Measurements from ENCODE around the gene PLCD3. TPM values are rescaled to one million over a fixed set of nuclear protein-coding genes. Genes with fewer than 3 reads are reported as not detected.

PLCD3 gene
- total RNA-seq, 2 experiments from 2014 or later, result 1.4 to 4.6 TPM

DNA sequence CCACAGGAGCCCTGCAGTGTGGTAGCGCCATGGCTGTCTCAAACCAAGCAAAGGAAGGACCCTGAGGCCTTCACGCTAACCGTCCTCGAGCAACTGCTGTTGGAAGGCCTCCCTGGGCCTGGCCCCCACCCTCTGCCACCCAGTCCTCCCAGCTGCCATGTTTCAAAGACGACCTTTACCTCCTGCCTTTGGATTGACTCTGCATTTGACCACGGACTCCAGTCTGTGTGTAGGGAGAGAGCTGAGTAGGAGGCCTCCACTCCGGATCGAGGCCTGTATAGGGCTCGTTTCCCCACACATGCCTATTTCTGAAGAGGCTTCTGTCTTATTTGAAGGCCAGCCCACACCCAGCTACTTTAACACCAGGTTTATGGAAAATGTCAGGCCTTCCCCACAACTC is 24.3 kb downstream of the PLCD3 start:
- TF ChIP-seq CTCF (conservative IDR thresholded peaks at IDR 0.05; ENCODE audit: low read length) (no peak), EZH2phosphoT487 (IDR thresholded peaks at IDR 0.05; ENCODE audit: borderline replicate concordance, low read depth, low read length) (no peak)
- ChIA-PET POLR2A (interaction anchor here (0.7 kb wide), 1 partner anchor 1309 kb away, joined by 4 read pairs; no protein-coding TSS in a partner anchor), CTCF (ENCODE audit: unreplicated experiment) (no interaction called here)
- H3K79me2 ChIP-seq (ENCODE audit: insufficient read depth, low read depth, low read length), result no peaks in the 10 kb centered on the region
- H3K4me3 ChIP-seq (ENCODE audit: low read depth, low read length, poor library complexity, severe bottlenecking), result no peak overlapping the region
- H3K9me2 ChIP-seq (ENCODE audit: insufficient read depth, low read length), result no peaks in the 10 kb centered on the region
- no peaks in the 10 kb centered on the region for H3K9me3 ChIP-seq (ENCODE audit: low read length)
- BruUV-seq (replicated peaks), result no TSS peak
- no peaks in the 10 kb centered on the region for H4K20me1 ChIP-seq (ENCODE audit: insufficient read depth, low read length)
- no peak for DNase-seq (ENCODE audit: low spot score)
- H3K27ac ChIP-seq (ENCODE audit: low read depth, low read length, poor library complexity, severe bottlenecking), result no peak overlapping the region
- no peak overlapping the region for H3K4me2 ChIP-seq (ENCODE audit: low read length)
- intact Hi-C loops (cut with micrococcal nuclease; ENCODE audit: unreplicated experiment), result no loop called here
- peaks cover 62% of the 10 kb centered on the region for H3K36me3 ChIP-seq (ENCODE audit: insufficient read depth, low read length)
- no peak overlapping the region for H2AFZ ChIP-seq (ENCODE audit: low read length)
- H3K4me1 ChIP-seq (ENCODE audit: insufficient read depth, low read length, poor library complexity, severe bottlenecking), result peaks cover 13% of the 10 kb centered on the region

- no peak overlapping the region for H3K27ac ChIP-seq (ENCODE audit: low read depth, low read length, poor library complexity, severe bottlenecking)
- H3K9me3 ChIP-seq (ENCODE audit: low read length), result no peaks in the 10 kb centered on the region
- intact Hi-C loops (cut with micrococcal nuclease; ENCODE audit: unreplicated experiment), result no loop called here
- CTCF ChIA-PET (ENCODE audit: unreplicated experiment), result no interaction called here
- H3K4me2 ChIP-seq (ENCODE audit: low read length), result no peak overlapping the region
- DNase-seq (ENCODE audit: low spot score), result no peak
- H3K79me2 ChIP-seq (ENCODE audit: insufficient read depth, low read depth, low read length), result no peaks in the 10 kb centered on the region
- no peak overlapping the region for H3K4me3 ChIP-seq (ENCODE audit: low read depth, low read length, poor library complexity, severe bottlenecking)
- no peak overlapping the region for H2AFZ ChIP-seq (ENCODE audit: low read length)
- no peak for TF ChIP-seq EZH2phosphoT487 (IDR thresholded peaks at IDR 0.05; ENCODE audit: borderline replicate concordance, low read depth, low read length)
- no peak for TF ChIP-seq CTCF (conservative IDR thresholded peaks at IDR 0.05; ENCODE audit: low read length)
- no TSS peak for BruUV-seq (replicated peaks)
- H3K9me2 ChIP-seq (ENCODE audit: insufficient read depth, low read length), result no peaks in the 10 kb centered on the region
- H4K20me1 ChIP-seq (ENCODE audit: insufficient read depth, low read length), result no peaks in the 10 kb centered on the region
- peaks cover 13% of the 10 kb centered on the region for H3K4me1 ChIP-seq (ENCODE audit: insufficient read depth, low read length, poor library complexity, severe bottlenecking)
- POLR2A ChIA-PET, result no interaction called here
- H3K36me3 ChIP-seq (ENCODE audit: insufficient read depth, low read length), result peaks cover 68% of the 10 kb centered on the region
These were observed 24.9 kb downstream of the PLCD3 start for GRCh38 chr17:45107293-45108010.

GRCh38 chr17:45106582-45106981 is 25.7 kb downstream of the PLCD3 start:
- H3K9me2 ChIP-seq (ENCODE audit: insufficient read depth, low read length), result no peaks in the 10 kb centered on the region
- ChIA-PET CTCF (ENCODE audit: unreplicated experiment) (no interaction called here), POLR2A (no interaction called here)
- no peak overlapping the region for H2AFZ ChIP-seq (ENCODE audit: low read length)
- BruUV-seq (replicated peaks), result no TSS peak
- intact Hi-C loops (cut with micrococcal nuclease; ENCODE audit: unreplicated experiment), result no loop called here
- TF ChIP-seq CTCF (conservative IDR thresholded peaks at IDR 0.05; ENCODE audit: low read length) (no peak), EZH2phosphoT487 (IDR thresholded peaks at IDR 0.05; ENCODE audit: borderline replicate concordance, low read depth, low read length) (no peak)
- H3K9me3 ChIP-seq (ENCODE audit: low read length), result no peaks in the 10 kb centered on the region
- H3K36me3 ChIP-seq (ENCODE audit: insufficient read depth, low read length), result peaks cover 77% of the 10 kb centered on the region
- no peaks in the 10 kb centered on the region for H3K79me2 ChIP-seq (ENCODE audit: insufficient read depth, low read depth, low read length)
- H3K4me1 ChIP-seq (ENCODE audit: insufficient read depth, low read length, poor library complexity, severe bottlenecking), result peaks cover 5% of the 10 kb centered on the region
- DNase-seq (ENCODE audit: low spot score), result no peak
- no peak overlapping the region for H3K27ac ChIP-seq (ENCODE audit: low read depth, low read length, poor library complexity, severe bottlenecking)
- no peak overlapping the region for H3K4me2 ChIP-seq (ENCODE audit: low read length)
- no peak overlapping the region for H3K4me3 ChIP-seq (ENCODE audit: low read depth, low read length, poor library complexity, severe bottlenecking)
- no peaks in the 10 kb centered on the region for H4K20me1 ChIP-seq (ENCODE audit: insufficient read depth, low read length)
